HEK293T (cell line): ENCODE data around the gene VIT.

ENCODE experiments used
- CTBP1 ChIP-seq: fragments of 450-650 bp; IDR thresholded peaks from 2 replicates; pipeline ENCODE4 v1.6.1; 2016; ENCODE audit warnings: borderline replicate concordance
- FOXK2 ChIP-seq: fragments of 450-650 bp; IDR thresholded peaks from 2 replicates; pipeline ENCODE4 v1.6.1; 2016; ENCODE audit warnings: mild to moderate bottlenecking
- FOXM1 ChIP-seq: fragments of 450-650 bp; IDR thresholded peaks from 2 replicates; pipeline ENCODE4 v1.6.1; 2017; ENCODE audit warnings: mild to moderate bottlenecking, borderline replicate concordance
- SP1 ChIP-seq: fragments of 450-650 bp; IDR thresholded peaks from 2 replicates; pipeline ENCODE4 v1.6.1; 2017
- SUZ12 ChIP-seq: fragments of 450-650 bp; IDR thresholded peaks from 2 replicates; pipeline ENCODE4 v1.6.1; 2016; ENCODE audit warnings: mild to moderate bottlenecking
- TARDBP ChIP-seq: fragments of 450-650 bp; IDR thresholded peaks from 2 replicates; pipeline ENCODE4 v1.6.1; 2016
- TF ChIP-seq, protein P1 (sequence below): fragments of 450-650 bp; IDR thresholded peaks from 2 replicates; pipeline ENCODE4 v1.6.1; 2016

GRCh38 chr2:36831185-36831584 lies 134.7 kb downstream of the VIT start:
- TF ChIP-seq SP1 (no peak), FOXM1 (no peak), TARDBP (no peak), SUZ12 (no peak), CTBP1 (no peak), FOXK2 (no peak)
- TF ChIP-seq, protein P1, sequence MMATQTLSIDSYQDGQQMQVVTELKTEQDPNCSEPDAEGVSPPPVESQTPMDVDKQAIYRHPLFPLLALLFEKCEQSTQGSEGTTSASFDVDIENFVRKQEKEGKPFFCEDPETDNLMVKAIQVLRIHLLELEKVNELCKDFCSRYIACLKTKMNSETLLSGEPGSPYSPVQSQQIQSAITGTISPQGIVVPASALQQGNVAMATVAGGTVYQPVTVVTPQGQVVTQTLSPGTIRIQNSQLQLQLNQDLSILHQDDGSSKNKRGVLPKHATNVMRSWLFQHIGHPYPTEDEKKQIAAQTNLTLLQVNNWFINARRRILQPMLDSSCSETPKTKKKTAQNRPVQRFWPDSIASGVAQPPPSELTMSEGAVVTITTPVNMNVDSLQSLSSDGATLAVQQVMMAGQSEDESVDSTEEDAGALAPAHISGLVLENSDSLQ = no peak
